ENCODE data around the gene RTP3. TPM values are rescaled to one million over a fixed set of nuclear protein-coding genes. Genes with fewer than 3 reads are reported as not detected.

The RTP3 gene
- polyA plus RNA-seq, 1 of the 3 experiments (the other 2 are of a cell fraction), result not detected

GRCh38 chr3:46464326-46465195 lies 33.2 kb upstream of the RTP3 start, which contains the start of gene LTF:
LTF (minus strand) TSS chr3:46464905; CDS start chr3:46464867, 38 bp downstream.
- WGBS (ENCODE audit: low lambda C conversion rate), result 2% methylated on average over 19 of the region's 44 CpGs
- no peak within 1 kb of the TSS for H3K27ac ChIP-seq (ENCODE audit: low read depth in 2 of 2, low read length in 1 of 2)
- no peak for DNase-seq

GRCh38 chr3:46465196-46465520 lies 32.6 kb upstream of the RTP3 start:
- POLR2A ChIA-PET, result no interaction called here

More at GRCh38 chr3:46464326-46465195, 33.2 kb upstream of the RTP3 start, which contains the start of gene LTF:
- H3F3A ChIP-seq (replicated peaks; ENCODE audit: insufficient read depth), result no peaks in the 10 kb centered on the region
- POLR2A ChIA-PET, result no interaction called here
- TF ChIP-seq CHD2 (IDR thresholded peaks at IDR 0.05; ENCODE audit: low read length, partially characterized antibody) (no peak), MAX (IDR thresholded peaks at IDR 0.05; ENCODE audit: low read depth) (no peak), JUND (IDR thresholded peaks at IDR 0.05) (no peak), MEF2A (IDR thresholded peaks at IDR 0.05; ENCODE audit: borderline replicate concordance, low read depth) (no peak), SMC3 (IDR thresholded peaks at IDR 0.05; ENCODE audit: low read depth, low read length) (no peak), EZH2phosphoT487 (IDR thresholded peaks at IDR 0.05; ENCODE audit: borderline replicate concordance, low read depth) (no peak), USF1 (IDR thresholded peaks at IDR 0.05; ENCODE audit: borderline replicate concordance, low read depth) (no peak), RAD21 (IDR thresholded peaks at IDR 0.05; ENCODE audit: low read length) (no peak)
- H3K9me2 ChIP-seq, result no peaks in the 10 kb centered on the region
- no peaks in the 10 kb centered on the region for H4K20me1 ChIP-seq (ENCODE audit: insufficient read depth)
- H3K79me2 ChIP-seq (ENCODE audit: insufficient read depth), result no peaks in the 10 kb centered on the region
- no peak within 1 kb of the TSS for H2AFZ ChIP-seq (ENCODE audit: low read depth)
- CTCF ChIA-PET, result interaction anchor here (1.0 to 6.3 kb wide), 3 partner anchors 9 to 24 kb away, joined by 3 to 39 read pairs (median 3); no protein-coding TSS in a partner anchor
- H3K4me2 ChIP-seq, result no peak within 1 kb of the TSS
- H3K36me3 ChIP-seq (replicated peaks in 1 of 2; ENCODE audit: control insufficient read depth in 1 of 2, insufficient read depth in 2 of 2, low read length in 1 of 2), result no peaks in the 10 kb centered on the region
- no peaks in the 10 kb centered on the region; a peak in 1 of 4 replicates for H3K4me1 ChIP-seq (ENCODE audit: control insufficient read depth in 1 of 2, insufficient read depth in 2 of 2, low read depth in 1 of 2, low read length in 1 of 2)
- H3K9me3 ChIP-seq, result no peaks in the 10 kb centered on the region
- no peak within 1 kb of the TSS for H3K4me3 ChIP-seq (ENCODE audit: low read depth in 2 of 2, low read length in 1 of 2)
- H3K27me3 ChIP-seq (ENCODE audit: insufficient read depth), result peaks cover 25% of the 10 kb centered on the region
- H3K9ac ChIP-seq, result no peak within 1 kb of the TSS

More at GRCh38 chr3:46465196-46465520, 32.6 kb upstream of the RTP3 start:
- peaks cover 25% of the 10 kb centered on the region for H3K27me3 ChIP-seq (ENCODE audit: insufficient read depth)
- H4K20me1 ChIP-seq (ENCODE audit: insufficient read depth), result no peaks in the 10 kb centered on the region
- H3K27ac ChIP-seq (ENCODE audit: low read depth in 2 of 2, low read length in 1 of 2), result no peak overlapping the region
- H3K9me2 ChIP-seq, result no peaks in the 10 kb centered on the region
- no peaks in the 10 kb centered on the region for H3K36me3 ChIP-seq (replicated peaks in 1 of 2; ENCODE audit: control insufficient read depth in 1 of 2, insufficient read depth in 2 of 2, low read length in 1 of 2)
- H3K9ac ChIP-seq, result no peak overlapping the region
- no peak overlapping the region for H3K4me3 ChIP-seq (ENCODE audit: low read depth in 2 of 2, low read length in 1 of 2)
- TF ChIP-seq ZBTB33 (IDR thresholded peaks at IDR 0.05; ENCODE audit: borderline replicate concordance, low read depth) (no peak), ELF1 (IDR thresholded peaks at IDR 0.05) (no peak), USF1 (IDR thresholded peaks at IDR 0.05; ENCODE audit: borderline replicate concordance, low read depth) (no peak), GATA2 (CRISPR knock-in tag; IDR thresholded peaks at IDR 0.05) (no peak), YY1 (IDR thresholded peaks at IDR 0.05; ENCODE audit: low read depth) (no peak), FOSL2 (IDR thresholded peaks at IDR 0.05; ENCODE audit: borderline replicate concordance, low read depth) (no peak), MAX (IDR thresholded peaks at IDR 0.05; ENCODE audit: low read depth) (no peak), SMC3 (IDR thresholded peaks at IDR 0.05; ENCODE audit: low read depth, low read length) (no peak), SIN3A (IDR thresholded peaks at IDR 0.05; ENCODE audit: borderline replicate concordance, low read depth, low read length) (no peak), TEAD4 (IDR thresholded peaks at IDR 0.05; ENCODE audit: borderline replicate concordance, insufficient read depth) (no peak)
- CTCF ChIA-PET, result interaction anchor here (0.9 to 6.3 kb wide), 3 partner anchors 10 to 23 kb away, joined by 3 to 39 read pairs (median 4); no protein-coding TSS in a partner anchor
- H3F3A ChIP-seq (replicated peaks; ENCODE audit: insufficient read depth), result no peaks in the 10 kb centered on the region
- no peak for DNase-seq
- no peak overlapping the region for H2AFZ ChIP-seq (ENCODE audit: low read depth)
- H3K4me2 ChIP-seq, result no peak overlapping the region
- H3K79me2 ChIP-seq (ENCODE audit: insufficient read depth), result no peaks in the 10 kb centered on the region
- 43% methylated on average over 1 of the region's 2 CpGs for WGBS (ENCODE audit: low lambda C conversion rate)
- no peaks in the 10 kb centered on the region for H3K9me3 ChIP-seq
- no peaks in the 10 kb centered on the region; a peak in 1 of 4 replicates for H3K4me1 ChIP-seq (ENCODE audit: control insufficient read depth in 1 of 2, insufficient read depth in 2 of 2, low read depth in 1 of 2, low read length in 1 of 2)
